ENCODE measurements around the gene PSMB2.
A peak's percentile ranks its signal among the peaks of the same experiment; 100 is the strongest.

The PSMB2 gene

DNA sequence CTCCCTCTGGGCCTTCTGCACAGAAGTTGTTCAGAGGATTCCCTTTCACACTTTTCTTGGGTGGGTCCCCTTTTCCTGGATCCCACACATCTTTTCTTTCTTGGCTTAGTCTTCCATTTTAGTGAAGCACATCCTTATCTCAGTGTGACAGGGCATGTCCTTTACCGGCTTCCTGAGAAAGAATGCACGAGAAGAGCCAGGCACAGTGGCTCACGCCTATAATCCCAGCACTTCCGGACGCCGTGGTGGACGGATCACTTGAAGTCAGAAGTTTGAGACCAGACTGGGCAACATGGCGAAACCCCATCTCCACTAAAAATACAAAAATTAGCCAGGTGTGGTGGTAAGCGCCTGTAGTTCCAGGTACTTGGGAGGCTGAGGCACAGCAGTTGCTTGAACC, 22.1 kb upstream of the PSMB2 start:
- Histone ChIP-seq H3K27me3 (ENCODE audit: control insufficient read depth, insufficient read depth, low read length) (no peaks in the 10 kb centered on the region), H3K4me3 (ENCODE audit: low read depth, low read length) (no peak overlapping the region), H3K36me3 (ENCODE audit: control insufficient read depth, insufficient read depth, low read length) (no peaks in the 10 kb centered on the region), H3K9me3 (ENCODE audit: control insufficient read depth, insufficient read depth, low read length) (no peaks in the 10 kb centered on the region), H3K9ac (ENCODE audit: low read depth, low read length) (no peak overlapping the region), H3K4me1 (ENCODE audit: control insufficient read depth, insufficient read depth, low read length) (no peaks in the 10 kb centered on the region)

DNA sequence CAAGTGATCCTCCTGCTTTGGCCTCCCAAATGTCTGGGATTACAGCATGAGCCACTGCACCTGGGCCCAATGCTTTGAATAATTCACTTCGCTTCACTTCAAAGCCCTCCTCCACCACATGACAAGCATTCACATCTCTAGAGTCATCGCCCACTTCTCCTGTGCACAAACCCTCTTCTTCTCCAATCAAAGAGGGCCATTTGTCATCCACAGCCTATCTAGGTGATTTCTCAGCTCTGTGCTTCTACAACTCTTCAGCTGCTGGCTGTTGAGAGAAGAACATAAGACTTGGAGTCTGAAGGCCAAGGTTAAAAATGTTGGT, 20.1 kb upstream of the PSMB2 start:
- Histone ChIP-seq H3K36me3 (ENCODE audit: control insufficient read depth, insufficient read depth, low read length) (no peaks in the 10 kb centered on the region), H3K9ac (ENCODE audit: low read depth, low read length) (no peak overlapping the region), H3K4me3 (ENCODE audit: low read depth, low read length) (no peak overlapping the region), H3K9me3 (ENCODE audit: control insufficient read depth, insufficient read depth, low read length) (no peaks in the 10 kb centered on the region), H3K4me1 (ENCODE audit: control insufficient read depth, insufficient read depth, low read length) (no peaks in the 10 kb centered on the region), H3K27me3 (ENCODE audit: control insufficient read depth, insufficient read depth, low read length) (no peaks in the 10 kb centered on the region)

DNA sequence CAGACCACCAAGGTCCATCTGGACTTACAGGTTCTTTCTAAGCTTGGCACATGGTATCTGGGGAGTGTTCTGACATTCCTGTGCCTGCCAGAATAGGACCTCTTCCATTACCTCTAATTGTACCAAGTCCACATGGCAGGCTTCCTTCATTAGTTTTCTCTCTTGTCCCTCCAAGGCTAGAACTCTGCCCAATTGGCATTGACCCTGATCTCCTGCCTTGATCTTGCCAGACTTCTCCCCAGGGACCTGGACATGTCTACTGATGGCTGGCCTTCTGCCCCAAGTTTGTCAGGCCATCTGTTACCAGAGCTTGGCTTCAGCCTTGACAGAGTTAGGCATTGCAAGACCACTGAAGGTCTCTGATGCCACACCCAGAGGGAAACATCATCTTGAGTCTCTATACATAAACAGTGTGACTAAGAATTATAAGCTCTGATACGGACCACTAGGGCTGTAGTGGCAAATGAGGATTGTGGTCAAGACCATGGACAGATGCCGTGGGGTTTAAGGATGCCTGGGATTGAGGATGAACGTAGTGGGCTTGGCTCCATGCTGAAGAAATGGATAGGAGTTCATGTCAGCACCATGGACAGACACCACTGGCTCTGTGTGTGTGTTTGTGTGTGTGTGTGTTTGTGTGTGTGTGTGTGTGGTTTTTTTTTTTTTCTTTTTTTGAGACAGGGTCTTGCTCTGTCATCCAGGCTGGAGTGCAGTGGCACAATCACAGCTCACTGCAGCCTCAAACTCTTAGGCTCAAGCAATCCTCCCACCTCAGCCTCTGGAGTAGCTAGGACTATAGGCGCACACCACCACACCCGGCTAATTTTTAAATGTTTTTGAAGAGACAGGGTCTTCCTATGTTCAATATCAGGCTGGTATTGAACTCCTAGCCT, 19.5 kb upstream of the PSMB2 start:
- Histone ChIP-seq H3K4me3 (ENCODE audit: low read depth, low read length) (no peak overlapping the region), H3K4me1 (ENCODE audit: control insufficient read depth, insufficient read depth, low read length) (no peaks in the 10 kb centered on the region), H3K9me3 (ENCODE audit: control insufficient read depth, insufficient read depth, low read length) (no peaks in the 10 kb centered on the region), H3K27me3 (ENCODE audit: control insufficient read depth, insufficient read depth, low read length) (no peaks in the 10 kb centered on the region), H3K9ac (ENCODE audit: low read depth, low read length) (no peak overlapping the region), H3K36me3 (ENCODE audit: control insufficient read depth, insufficient read depth, low read length) (no peaks in the 10 kb centered on the region)

DNA sequence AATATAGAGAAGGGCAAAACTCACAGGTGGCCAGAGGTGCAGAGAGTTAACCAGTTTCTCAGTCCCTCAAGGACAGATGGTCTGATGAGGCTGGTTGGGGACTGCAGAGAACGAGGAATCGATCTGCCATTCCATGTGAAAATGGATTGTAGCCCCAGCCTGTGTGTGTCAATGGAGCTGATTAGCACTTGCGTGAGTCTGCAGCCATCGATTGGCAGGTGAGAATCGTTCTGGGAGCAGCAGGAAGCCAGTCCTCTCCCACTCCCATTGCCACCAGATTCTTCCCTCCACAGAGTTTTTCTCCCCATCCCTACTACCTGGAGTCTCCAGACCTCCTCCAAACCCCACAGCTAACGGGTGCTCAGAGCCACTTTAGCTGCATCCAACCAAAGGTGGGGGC, 18.3 kb upstream of the PSMB2 start:
- Histone ChIP-seq H3K9me3 (ENCODE audit: control insufficient read depth, insufficient read depth, low read length) (no peaks in the 10 kb centered on the region), H3K9ac (ENCODE audit: low read depth, low read length) (no peak overlapping the region), H3K36me3 (ENCODE audit: control insufficient read depth, insufficient read depth, low read length) (no peaks in the 10 kb centered on the region), H3K4me1 (ENCODE audit: control insufficient read depth, insufficient read depth, low read length) (no peaks in the 10 kb centered on the region), H3K4me3 (ENCODE audit: low read depth, low read length) (no peak overlapping the region), H3K27me3 (ENCODE audit: control insufficient read depth, insufficient read depth, low read length) (no peaks in the 10 kb centered on the region)

GRCh38 chr1:35657851-35658250, 16.5 kb upstream of the PSMB2 start:
- no peak overlapping the region for H3K4me3 ChIP-seq (ENCODE audit: low read depth, low read length)
- no peaks in the 10 kb centered on the region for H3K27me3 ChIP-seq (ENCODE audit: control insufficient read depth, insufficient read depth, low read length)
- H3K9ac ChIP-seq (ENCODE audit: low read depth, low read length), result no peak overlapping the region
- no peaks in the 10 kb centered on the region for H3K4me1 ChIP-seq (ENCODE audit: control insufficient read depth, insufficient read depth, low read length)
- no peaks in the 10 kb centered on the region for H3K36me3 ChIP-seq (ENCODE audit: control insufficient read depth, insufficient read depth, low read length)
- H3K9me3 ChIP-seq (ENCODE audit: control insufficient read depth, insufficient read depth, low read length), result no peaks in the 10 kb centered on the region

DNA sequence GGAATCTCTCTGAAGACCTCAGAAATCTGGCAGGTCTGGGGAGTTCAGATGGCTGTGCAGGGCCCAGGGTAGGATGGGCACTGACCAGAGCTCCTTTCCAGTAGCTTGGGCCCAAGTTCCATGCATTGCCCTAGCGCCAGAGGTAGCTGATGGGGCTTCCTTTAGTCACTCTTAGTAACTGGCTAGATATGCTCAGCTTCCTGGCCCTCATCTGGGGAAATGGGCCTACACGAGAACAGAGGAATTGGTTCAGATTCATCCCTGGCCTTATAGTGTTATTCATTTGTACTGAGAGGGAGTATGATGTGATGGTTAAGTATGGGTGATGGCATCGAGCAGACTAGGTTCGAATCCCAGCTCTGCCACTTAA, 15.5 kb upstream of the PSMB2 start:
- Histone ChIP-seq H3K9me3 (ENCODE audit: control insufficient read depth, insufficient read depth, low read length) (no peaks in the 10 kb centered on the region), H3K4me1 (ENCODE audit: control insufficient read depth, insufficient read depth, low read length) (no peaks in the 10 kb centered on the region), H3K4me3 (ENCODE audit: low read depth, low read length) (no peak overlapping the region), H3K36me3 (ENCODE audit: control insufficient read depth, insufficient read depth, low read length) (no peaks in the 10 kb centered on the region), H3K27me3 (ENCODE audit: control insufficient read depth, insufficient read depth, low read length) (no peaks in the 10 kb centered on the region), H3K9ac (ENCODE audit: low read depth, low read length) (no peak overlapping the region)

DNA sequence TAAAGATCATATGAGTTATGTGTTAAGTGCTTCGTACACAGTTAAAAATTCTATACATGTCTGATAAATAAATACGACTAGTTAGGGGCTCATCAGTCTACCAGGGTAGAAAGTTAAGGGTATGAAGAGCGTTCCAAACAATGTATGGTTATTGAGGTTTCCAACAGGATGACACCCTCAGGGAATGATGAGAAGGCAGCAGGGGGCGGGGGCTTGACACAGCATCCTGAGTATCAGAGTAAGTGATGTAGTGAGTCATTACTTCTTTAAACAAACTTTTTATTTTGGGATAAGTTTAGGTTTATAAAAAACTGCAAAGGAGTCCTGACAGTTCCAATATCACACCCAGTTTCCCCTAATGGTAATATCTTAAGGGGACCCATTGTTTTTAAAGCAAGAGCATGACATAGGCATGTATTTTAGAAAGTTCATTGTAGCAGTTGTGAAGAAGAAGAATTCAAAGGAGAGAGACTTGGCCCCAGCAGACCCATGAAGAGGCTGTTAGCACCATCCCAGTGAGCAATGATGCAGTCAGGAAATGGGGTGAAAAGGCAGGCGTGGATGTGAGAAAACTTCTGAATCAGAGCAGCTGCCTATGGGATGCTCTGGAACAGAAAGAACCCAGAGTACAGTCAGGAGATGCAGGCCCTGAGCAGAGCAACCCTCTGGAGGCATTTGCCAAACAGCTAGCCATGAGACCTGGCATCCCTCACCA, 15.0 kb upstream of the PSMB2 start:
- Histone ChIP-seq H3K4me3 (ENCODE audit: low read depth, low read length) (no peak overlapping the region), H3K27me3 (ENCODE audit: control insufficient read depth, insufficient read depth, low read length) (no peaks in the 10 kb centered on the region), H3K9ac (ENCODE audit: low read depth, low read length) (no peak overlapping the region), H3K36me3 (ENCODE audit: control insufficient read depth, insufficient read depth, low read length) (no peaks in the 10 kb centered on the region), H3K9me3 (ENCODE audit: control insufficient read depth, insufficient read depth, low read length) (no peaks in the 10 kb centered on the region), H3K4me1 (ENCODE audit: control insufficient read depth, insufficient read depth, low read length) (no peaks in the 10 kb centered on the region)

- Histone ChIP-seq H3K4me3 (ENCODE audit: low read depth, low read length) (no peak overlapping the region), H3K4me1 (ENCODE audit: control insufficient read depth, insufficient read depth, low read length) (no peaks in the 10 kb centered on the region), H3K9ac (ENCODE audit: low read depth, low read length) (no peak overlapping the region), H3K9me3 (ENCODE audit: control insufficient read depth, insufficient read depth, low read length) (no peaks in the 10 kb centered on the region), H3K36me3 (ENCODE audit: control insufficient read depth, insufficient read depth, low read length) (no peaks in the 10 kb centered on the region), H3K27me3 (ENCODE audit: control insufficient read depth, insufficient read depth, low read length) (peaks cover 4% of the 10 kb centered on the region)
These were observed 13.9 kb upstream of the PSMB2 start for GRCh38 chr1:35655196-35655595.

GRCh38 chr1:35650416-35650815, 9.1 kb upstream of the PSMB2 start:
- no peaks in the 10 kb centered on the region for H3K36me3 ChIP-seq (ENCODE audit: control insufficient read depth, insufficient read depth, low read length)
- no peak overlapping the region for H3K4me3 ChIP-seq (ENCODE audit: low read depth, low read length)
- H3K9me3 ChIP-seq (ENCODE audit: control insufficient read depth, insufficient read depth, low read length), result no peaks in the 10 kb centered on the region
- no peak overlapping the region for H3K9ac ChIP-seq (ENCODE audit: low read depth, low read length)
- H3K4me1 ChIP-seq (ENCODE audit: control insufficient read depth, insufficient read depth, low read length), result no peaks in the 10 kb centered on the region
- peaks cover 4% of the 10 kb centered on the region for H3K27me3 ChIP-seq (ENCODE audit: control insufficient read depth, insufficient read depth, low read length)

DNA sequence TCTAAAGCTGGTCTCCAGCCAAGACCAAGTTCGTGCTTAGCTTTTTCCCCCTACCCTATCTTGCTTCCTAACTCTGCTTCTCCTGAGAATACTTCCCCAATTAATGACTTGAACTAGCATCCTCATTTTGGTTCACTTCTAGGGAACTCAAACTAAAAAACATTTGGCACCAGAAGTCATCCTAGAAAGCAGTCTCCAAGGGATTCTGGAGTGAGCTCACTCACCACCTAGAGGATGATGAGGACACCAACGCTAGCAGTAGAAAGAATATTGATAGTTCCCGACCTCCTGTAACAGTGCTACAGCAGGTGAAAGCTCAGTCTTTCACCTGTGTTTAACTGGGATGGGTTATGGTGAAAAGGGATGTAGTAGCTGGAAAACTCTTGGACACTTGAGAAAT, 4.7 kb upstream of the PSMB2 start:
- Histone ChIP-seq H3K9me3 (ENCODE audit: control insufficient read depth, insufficient read depth, low read length) (no peaks in the 10 kb centered on the region), H3K36me3 (ENCODE audit: control insufficient read depth, insufficient read depth, low read length) (no peaks in the 10 kb centered on the region), H3K9ac (ENCODE audit: low read depth, low read length) (no peak overlapping the region), H3K4me1 (ENCODE audit: control insufficient read depth, insufficient read depth, low read length) (no peaks in the 10 kb centered on the region), H3K27me3 (ENCODE audit: control insufficient read depth, insufficient read depth, low read length) (peaks cover 4% of the 10 kb centered on the region), H3K4me3 (ENCODE audit: low read depth, low read length) (no peak overlapping the region)

DNA sequence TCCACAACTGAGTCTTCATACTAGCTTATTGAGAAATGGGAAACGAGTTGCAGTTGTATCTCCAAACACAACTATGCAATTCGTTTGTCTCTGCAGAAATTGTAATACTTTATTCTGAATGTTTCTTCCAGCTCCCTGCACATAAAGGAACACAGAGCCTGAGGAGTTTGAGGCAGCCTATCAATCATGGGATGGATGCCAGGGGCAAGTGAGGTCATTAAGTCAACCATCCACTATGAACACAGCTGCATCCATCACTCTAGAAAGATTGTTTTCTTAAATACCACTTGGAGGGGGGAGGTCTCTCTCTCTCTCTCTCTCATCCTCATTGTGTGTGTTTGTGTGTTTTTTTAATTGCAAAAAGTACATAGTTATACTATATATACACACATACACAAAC, 2.9 kb upstream of the PSMB2 start:
- H3K9ac ChIP-seq (ENCODE audit: low read depth, low read length), result no peak overlapping the region
- H3K4me3 ChIP-seq (ENCODE audit: low read depth, low read length), result no peak overlapping the region
- H3K4me1 ChIP-seq (ENCODE audit: control insufficient read depth, insufficient read depth, low read length), result peaks cover 6% of the 10 kb centered on the region
- H3K9me3 ChIP-seq (ENCODE audit: control insufficient read depth, insufficient read depth, low read length), result no peaks in the 10 kb centered on the region
- H3K36me3 ChIP-seq (ENCODE audit: control insufficient read depth, insufficient read depth, low read length), result no peaks in the 10 kb centered on the region
- H3K27me3 ChIP-seq (ENCODE audit: control insufficient read depth, insufficient read depth, low read length), result no peaks in the 10 kb centered on the region

- Histone ChIP-seq H3K36me3 (ENCODE audit: control insufficient read depth, insufficient read depth, low read length) (no peaks in the 10 kb centered on the region), H3K9ac (ENCODE audit: low read depth, low read length) (no peak overlapping the region), H3K4me1 (ENCODE audit: control insufficient read depth, insufficient read depth, low read length) (peaks cover 9% of the 10 kb centered on the region), H3K27me3 (ENCODE audit: control insufficient read depth, insufficient read depth, low read length) (no peaks in the 10 kb centered on the region), H3K9me3 (ENCODE audit: control insufficient read depth, insufficient read depth, low read length) (no peaks in the 10 kb centered on the region), H3K4me3 (ENCODE audit: low read depth, low read length) (peak overlapping the region; percentile 96)
These were observed 1.2 kb upstream of the PSMB2 start for GRCh38 chr1:35642471-35642955.
